Activated CD8-positive, alpha-beta memory T cell treated with anti-CD3 and anti-CD28 coated beads, Interleukin-2, amount 50 U/mL, for 24 hours (primary cell): ENCODE measurements around the gene ANTXR2.

Experiments
- DNase-seq: peaks from one replicate; pipeline ENCODE4 v3.0.0-alpha.2; 2020; ENCODE audit errors: extremely low read depth

The ANTXR2 gene

GRCh38 chr4:80092088-80092487, 19.1 kb upstream of the ANTXR2 start:
- no peak for DNase-seq

- no peak for DNase-seq
Measured at GRCh38 chr4:80091688-80092087, 18.7 kb upstream of the ANTXR2 start.

- DNase-seq: no peak
Measured at GRCh38 chr4:80091184-80091583, 18.2 kb upstream of the ANTXR2 start.

- DNase-seq: no peak
Measured at GRCh38 chr4:80090090-80090489, 17.1 kb upstream of the ANTXR2 start.

- DNase-seq: no peak
Measured at GRCh38 chr4:80088471-80088870, 15.4 kb upstream of the ANTXR2 start.

GRCh38 chr4:80086296-80086695, 13.3 kb upstream of the ANTXR2 start:
- DNase-seq: no peak

GRCh38 chr4:80085081-80085480, 12.1 kb upstream of the ANTXR2 start:
- DNase-seq: no peak

- no peak for DNase-seq
Measured at GRCh38 chr4:80082693-80083092, 9.7 kb upstream of the ANTXR2 start.

- no peak for DNase-seq
Measured at GRCh38 chr4:80081566-80081965, 8.5 kb upstream of the ANTXR2 start.

GRCh38 chr4:80079255-80079923, 6.4 kb upstream of the ANTXR2 start:
- DNase-seq: no peak

GRCh38 chr4:80078346-80079092, 5.5 kb upstream of the ANTXR2 start:
- DNase-seq: no peak

GRCh38 chr4:80077639-80078038, 4.6 kb upstream of the ANTXR2 start:
- no peak for DNase-seq

GRCh38 chr4:80076681-80077080, 3.7 kb upstream of the ANTXR2 start:
- no peak for DNase-seq

GRCh38 chr4:80075995-80076675, 3.1 kb upstream of the ANTXR2 start:
- no peak for DNase-seq

- no peak for DNase-seq
Measured at GRCh38 chr4:80074651-80075050, 1.6 kb upstream of the ANTXR2 start.

- DNase-seq: no peak
Measured at GRCh38 chr4:80074069-80074468, 1.0 kb upstream of the ANTXR2 start.

GRCh38 chr4:80073473-80074008, 512 bp upstream of the ANTXR2 start:
- no peak for DNase-seq

GRCh38 chr4:80072228-80072743, 743 bp downstream of the ANTXR2 start:
- DNase-seq: no peak

- DNase-seq: no peak
Measured at GRCh38 chr4:80071604-80072227, 1.3 kb downstream of the ANTXR2 start.

- no peak for DNase-seq
Measured at GRCh38 chr4:80070880-80071603, 2.0 kb downstream of the ANTXR2 start.
